Measurements from ENCODE around the gene RNASEL. TPM values are rescaled to one million over a fixed set of nuclear protein-coding genes. Genes with fewer than 3 reads are reported as not detected.

RNASEL gene
- total RNA-seq, 1 experiment from 2014 or later = 6.4 TPM

Other genes starting within 250 kb of the RNASEL start
- 3.7 and 11.8 TPM in 2 replicates for gene GLUL, start 197.5 kb downstream of the RNASEL start, total RNA-seq (2014; rRNA removed; shearing (Covaris generic); ENCODE audit: low replicate concordance)
- not detected in 2 replicates for gene TEDDM1, start 188.6 kb downstream of the RNASEL start, total RNA-seq (2014; rRNA removed; shearing (Covaris generic); ENCODE audit: low replicate concordance)
- not detected in 2 replicates for gene RGSL1, start 139.1 kb downstream of the RNASEL start, total RNA-seq (2014; rRNA removed; shearing (Covaris generic); ENCODE audit: low replicate concordance)
- not detected in 2 replicates for gene RGS16, start 15.1 kb upstream of the RNASEL start, total RNA-seq (2014; rRNA removed; shearing (Covaris generic); ENCODE audit: low replicate concordance)
- not detected in 2 replicates for gene RGS8, start 95.3 kb upstream of the RNASEL start, total RNA-seq (2014; rRNA removed; shearing (Covaris generic); ENCODE audit: low replicate concordance)
- 0.14 and 0.17 TPM in 2 replicates for gene NPL, start 200.5 kb upstream of the RNASEL start, total RNA-seq (2014; rRNA removed; shearing (Covaris generic); ENCODE audit: low replicate concordance)